ENCODE data around the gene KDM7A.

DNA sequence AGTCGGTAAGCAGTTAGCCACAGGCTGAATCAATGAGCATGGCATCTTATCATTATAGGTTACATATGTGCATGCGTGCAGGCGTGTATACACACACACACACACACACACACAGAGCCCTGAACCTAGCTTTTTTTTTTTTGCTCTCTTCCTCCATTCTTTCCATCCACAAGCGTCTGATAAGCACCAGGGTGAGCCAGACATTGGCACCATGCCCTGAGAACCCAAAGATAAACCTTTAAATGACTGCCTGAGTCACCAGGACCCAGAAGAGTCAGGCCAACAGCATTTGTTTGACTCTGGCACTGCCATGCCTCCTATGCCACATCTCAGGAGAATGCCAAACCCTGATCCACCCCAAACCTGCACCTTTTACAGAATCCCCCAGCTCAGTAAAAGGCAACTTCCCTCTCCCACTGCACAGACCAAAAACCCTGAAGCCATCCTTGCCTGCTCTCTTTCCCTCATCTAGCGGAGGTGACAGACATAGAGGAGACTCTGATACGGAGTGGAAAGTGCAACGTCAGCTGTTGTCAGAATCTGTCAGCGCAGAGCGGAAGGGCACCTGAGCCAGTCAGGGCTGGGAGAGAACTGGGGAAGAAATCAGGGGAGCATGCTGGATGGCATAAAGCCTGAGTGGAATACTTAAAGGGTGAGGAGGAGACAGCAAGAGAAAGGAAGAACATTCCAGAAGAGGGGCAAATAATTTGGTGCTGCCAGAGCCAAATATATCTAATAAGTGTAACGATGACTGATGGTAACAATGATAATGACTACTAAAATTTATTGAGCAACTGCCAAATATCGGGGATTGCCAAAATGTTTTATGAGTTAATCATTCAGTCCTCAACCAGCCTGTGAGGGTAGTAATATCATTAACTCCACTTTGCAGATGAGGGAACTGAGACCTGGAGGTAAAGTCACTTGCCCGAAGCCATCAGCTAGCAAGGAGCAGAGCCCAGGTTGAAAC is 117.2 kb downstream of the KDM7A start:
- TF ChIP-seq SPI1 (IDR thresholded peaks at IDR 0.05; ENCODE audit: borderline replicate concordance, low read depth) (no peak), GABPA (IDR thresholded peaks at IDR 0.05; ENCODE audit: low read depth) (no peak), POLR2AphosphoS5 (IDR thresholded peaks at IDR 0.05; ENCODE audit: low read depth) (no peak)
- TF ChIP-seq, protein P1, sequence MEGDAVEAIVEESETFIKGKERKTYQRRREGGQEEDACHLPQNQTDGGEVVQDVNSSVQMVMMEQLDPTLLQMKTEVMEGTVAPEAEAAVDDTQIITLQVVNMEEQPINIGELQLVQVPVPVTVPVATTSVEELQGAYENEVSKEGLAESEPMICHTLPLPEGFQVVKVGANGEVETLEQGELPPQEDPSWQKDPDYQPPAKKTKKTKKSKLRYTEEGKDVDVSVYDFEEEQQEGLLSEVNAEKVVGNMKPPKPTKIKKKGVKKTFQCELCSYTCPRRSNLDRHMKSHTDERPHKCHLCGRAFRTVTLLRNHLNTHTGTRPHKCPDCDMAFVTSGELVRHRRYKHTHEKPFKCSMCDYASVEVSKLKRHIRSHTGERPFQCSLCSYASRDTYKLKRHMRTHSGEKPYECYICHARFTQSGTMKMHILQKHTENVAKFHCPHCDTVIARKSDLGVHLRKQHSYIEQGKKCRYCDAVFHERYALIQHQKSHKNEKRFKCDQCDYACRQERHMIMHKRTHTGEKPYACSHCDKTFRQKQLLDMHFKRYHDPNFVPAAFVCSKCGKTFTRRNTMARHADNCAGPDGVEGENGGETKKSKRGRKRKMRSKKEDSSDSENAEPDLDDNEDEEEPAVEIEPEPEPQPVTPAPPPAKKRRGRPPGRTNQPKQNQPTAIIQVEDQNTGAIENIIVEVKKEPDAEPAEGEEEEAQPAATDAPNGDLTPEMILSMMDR (IDR thresholded peaks at IDR 0.05; ENCODE audit: insufficient read depth, low read length) = no peak
